Measurements from ENCODE around the gene LRP3.

DNA sequence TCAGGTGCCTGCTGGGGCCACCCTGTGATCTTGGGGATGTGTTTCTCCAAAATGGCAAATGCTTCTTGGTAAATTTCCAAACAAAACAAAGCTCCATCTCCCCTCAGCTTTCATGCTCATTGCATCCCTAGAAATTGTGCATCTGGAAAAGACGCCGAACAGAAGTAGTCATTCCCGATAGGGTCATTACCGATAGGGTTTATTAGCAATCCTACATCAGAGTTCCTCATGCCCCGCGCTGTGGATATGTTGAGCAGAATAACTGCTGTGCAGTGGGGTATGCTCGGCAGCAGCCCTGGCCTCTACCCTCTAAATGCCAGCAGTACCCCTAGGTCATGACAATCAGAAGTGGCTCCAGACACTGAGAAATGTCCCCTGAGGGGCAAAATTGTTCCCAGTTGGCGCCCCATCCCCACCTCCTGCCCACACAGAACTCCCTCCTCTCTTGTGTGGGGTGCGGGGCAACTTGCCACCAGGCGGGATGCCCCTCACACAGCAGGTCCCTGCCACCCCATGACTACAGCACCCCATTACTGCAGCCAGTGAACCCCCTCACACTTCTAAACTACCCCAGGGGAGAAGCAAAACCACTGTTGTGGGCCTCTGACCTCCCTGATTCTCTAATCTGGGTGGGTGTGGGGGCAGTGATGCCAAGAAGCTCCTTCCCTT lies 44.5 kb downstream of the LRP3 start:
- TF ChIP-seq, protein P1, sequence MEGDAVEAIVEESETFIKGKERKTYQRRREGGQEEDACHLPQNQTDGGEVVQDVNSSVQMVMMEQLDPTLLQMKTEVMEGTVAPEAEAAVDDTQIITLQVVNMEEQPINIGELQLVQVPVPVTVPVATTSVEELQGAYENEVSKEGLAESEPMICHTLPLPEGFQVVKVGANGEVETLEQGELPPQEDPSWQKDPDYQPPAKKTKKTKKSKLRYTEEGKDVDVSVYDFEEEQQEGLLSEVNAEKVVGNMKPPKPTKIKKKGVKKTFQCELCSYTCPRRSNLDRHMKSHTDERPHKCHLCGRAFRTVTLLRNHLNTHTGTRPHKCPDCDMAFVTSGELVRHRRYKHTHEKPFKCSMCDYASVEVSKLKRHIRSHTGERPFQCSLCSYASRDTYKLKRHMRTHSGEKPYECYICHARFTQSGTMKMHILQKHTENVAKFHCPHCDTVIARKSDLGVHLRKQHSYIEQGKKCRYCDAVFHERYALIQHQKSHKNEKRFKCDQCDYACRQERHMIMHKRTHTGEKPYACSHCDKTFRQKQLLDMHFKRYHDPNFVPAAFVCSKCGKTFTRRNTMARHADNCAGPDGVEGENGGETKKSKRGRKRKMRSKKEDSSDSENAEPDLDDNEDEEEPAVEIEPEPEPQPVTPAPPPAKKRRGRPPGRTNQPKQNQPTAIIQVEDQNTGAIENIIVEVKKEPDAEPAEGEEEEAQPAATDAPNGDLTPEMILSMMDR (IDR thresholded peaks at IDR 0.05; ENCODE audit: low read depth, low read length, poor library complexity, severe bottlenecking): no peak
- TF ChIP-seq EZH2phosphoT487 (IDR thresholded peaks at IDR 0.05; ENCODE audit: borderline replicate concordance, low read length): no peak

All from DOHH2 (cell line).